HepG2 (cell line): ENCODE results near the gene SRC. TPM values are rescaled to one million over a fixed set of nuclear protein-coding genes. Genes with fewer than 3 reads are reported as not detected.

Experiments used
- ATAC-seq: fragments of 200-7000 bp; cut with Tn5 transposase; 3 replicates; pipeline ENCODE4 v1.9.1; 2020; ENCODE audit warnings: mild to moderate bottlenecking, moderate library complexity
- BruUV-seq: library from RNA; stranded (reverse); fragments of 400-500 nt; replicated peaks from 2 replicates; lab custom pipeline; 2021; lab: Mats Ljungman, UMichigan
- CTCF ChIA-PET: fragments of 300-600 bp; formaldehyde crosslinking; extraction: SDS; loops from one replicate; lab custom pipeline; 2021; ENCODE audit warnings: low total read pairs, inconsistent platforms, low intra/inter-chr PET ratio; lab: Yijun Ruan, JAX
- POLR2A ChIA-PET: fragments of 350-600 bp; sonication (Branson Sonifier 250); formaldehyde crosslinking; loops from one replicate; lab custom pipeline; 2020; ENCODE audit warnings: antibody characterized with exemption, inconsistent platforms; lab: Yijun Ruan, JAX
- DNase-seq: peaks from one replicate; pipeline ENCODE4 v3.0.0-alpha.2; 2015; ENCODE audit warnings: low spot score
- FAIRE-seq: peaks from 3 replicates; lab custom pipeline; 2011; peaks lifted over from hg19 to GRCh38; lab: Jason Lieb, UNC
- H2AFZ ChIP-seq: one replicate; pipeline ENCODE4 v1.6.1; 2011; ENCODE audit warnings: low read length, inconsistent platforms
- H3K27ac ChIP-seq: fragments of 300-600 bp; 3 replicates; pipeline ENCODE4 v1.8.0; 2011; ENCODE audit warnings: mixed run types, mild to moderate bottlenecking, mixed read lengths, low read length, inconsistent platforms; ENCODE audit not compliant: insufficient read depth; ENCODE audit errors: extremely low read length
- H3K27me3 ChIP-seq, 2 experiments: fragments of 200-600 bp in 1 of 2; 2 replicates in 1 of 2; 3 replicates in 1 of 2; pipeline versions ENCODE4 v1.6.0 to v1.8.0; 2011; ENCODE audit warnings: low read length in 2 of 2, mild to moderate bottlenecking in 2 of 2, moderate library complexity in 2 of 2, inconsistent platforms in 1 of 2; ENCODE audit not compliant: insufficient read depth in 2 of 2, control insufficient read depth in 1 of 2
- H3K36me3 ChIP-seq, 2 experiments: fragments of 200-600 bp in 1 of 2; replicated peaks in 1 of 2; 2 replicates in 1 of 2; 3 replicates in 1 of 2; pipeline versions ENCODE4 v1.5.1 to v1.8.0; 2011; ENCODE audit warnings: low read length in 2 of 2, inconsistent platforms in 1 of 2; ENCODE audit not compliant: insufficient read depth in 2 of 2, control insufficient read depth in 1 of 2
- H3K4me1 ChIP-seq: 2 replicates; pipeline ENCODE4 v1.5.1; 2012; ENCODE audit warnings: low read length, inconsistent platforms; ENCODE audit not compliant: insufficient read depth
- H3K4me2 ChIP-seq: 2 replicates; pipeline ENCODE4 v1.6.0; 2011; ENCODE audit warnings: low read depth, low read length, inconsistent platforms
- H3K4me3 ChIP-seq, 3 experiments: fragments of 200-600 bp in 1 of 3; sonication (generic), shearing (Covaris generic) in 1 of 3; replicated peaks in 1 of 3; 2 replicates each; pipeline ENCODE4 v1.5.1; 2011 to 2016; ENCODE audit warnings: low read length in 3 of 3, inconsistent platforms in 2 of 3, low read depth in 2 of 3, mild to moderate bottlenecking in 2 of 3, control low read depth in 1 of 3, mixed read lengths in 1 of 3; ENCODE audit not compliant: insufficient read depth in 1 of 3
- H3K79me2 ChIP-seq: one replicate; pipeline ENCODE4 v1.6.1; 2011; ENCODE audit warnings: low read length, inconsistent platforms; ENCODE audit not compliant: insufficient read depth
- H3K9ac ChIP-seq: 2 replicates; pipeline ENCODE4 v1.6.0; 2011; ENCODE audit warnings: mild to moderate bottlenecking, low read depth, low read length, inconsistent platforms; ENCODE audit not compliant: insufficient read depth
- H3K9me3 ChIP-seq: 2 replicates; pipeline ENCODE4 v1.5.1; 2012; ENCODE audit warnings: mild to moderate bottlenecking, low read length
- H4K20me1 ChIP-seq: 2 replicates; pipeline ENCODE4 v1.6.0; 2011; ENCODE audit warnings: inconsistent platforms, mild to moderate bottlenecking, low read length, moderate library complexity; ENCODE audit not compliant: insufficient read depth
- CENPX ChIP-seq: sonication (generic); formaldehyde crosslinking; IDR thresholded peaks from 2 replicates; pipeline ENCODE4 v1.9.0; 2021; ENCODE audit warnings: mild to moderate bottlenecking, missing genetic modification reagents, moderate library complexity
- GATAD1 ChIP-seq: IDR thresholded peaks from 2 replicates; pipeline ENCODE4 v1.6.1; 2016; ENCODE audit warnings: missing genetic modification reagents, missing compliant biosample characterization
- JARID2 ChIP-seq: sonication (generic); formaldehyde crosslinking; IDR thresholded peaks from 2 replicates; pipeline ENCODE4 v1.8.1; 2023; ENCODE audit warnings: missing genetic modification reagents, inconsistent platforms; ENCODE audit not compliant: insufficient replicate concordance
- NKX3-1 ChIP-seq: sonication (generic); formaldehyde crosslinking; IDR thresholded peaks from 2 replicates; pipeline ENCODE4 v1.5.0; 2020; ENCODE audit warnings: missing genetic modification reagents
- NRL ChIP-seq: sonication (generic); formaldehyde crosslinking; IDR thresholded peaks from 2 replicates; pipeline ENCODE4 v1.5.0; 2020; ENCODE audit warnings: missing genetic modification reagents, mild to moderate bottlenecking, moderate library complexity, borderline replicate concordance
- SMYD3 ChIP-seq: sonication (generic); formaldehyde crosslinking; IDR thresholded peaks from 2 replicates; pipeline ENCODE4 v1.8.1; 2023; ENCODE audit warnings: mild to moderate bottlenecking, missing genetic modification reagents
- ZBTB44 ChIP-seq: sonication (generic); formaldehyde crosslinking; IDR thresholded peaks from 2 replicates; pipeline ENCODE4 v1.4.0; 2020; ENCODE audit warnings: missing genetic modification reagents
- ZFP82 ChIP-seq: sonication (generic); formaldehyde crosslinking; IDR thresholded peaks from 2 replicates; pipeline ENCODE4 v1.5.1; 2020; ENCODE audit warnings: mild to moderate bottlenecking, missing genetic modification reagents, borderline replicate concordance
- ZHX2 ChIP-seq, 2 experiments: sonication (generic) in 1 of 2; formaldehyde crosslinking in 1 of 2; IDR thresholded peaks; 2 replicates each; pipeline versions ENCODE4 v1.6.1 to v1.9.0; 2014 to 2022; ENCODE audit warnings: antibody characterized with exemption in 1 of 2, borderline replicate concordance in 1 of 2, inconsistent platforms in 1 of 2, low read depth in 1 of 2, missing genetic modification reagents in 1 of 2
- ZNF274 ChIP-seq: sonication (generic); formaldehyde crosslinking; IDR thresholded peaks from 2 replicates; pipeline ENCODE4 v1.5.1; 2020; ENCODE audit warnings: mild to moderate bottlenecking, missing genetic modification reagents
- WGBS: methylation state at CpG from one replicate; pipeline ENCODE4 v1.1.6; 2017; ENCODE audit warnings: low lambda C conversion rate; 5-methylcytosine and 5-hydroxymethylcytosine counted together
- in situ Hi-C: cut with HindIII; loops from 2 replicates; pipeline ENCODE4 v1.10.0; 2017; ENCODE audit warnings: low pct_unique_long_range_greater_than_20kb; ENCODE audit not compliant: extremely low pct_ligation_motif_present
- intact Hi-C: fragments of 100-400 bp; cut with micrococcal nuclease; formaldehyde crosslinking; loops from one replicate; pipeline ENCODE4 v1.10.0; 2022; ENCODE audit not compliant: unreplicated experiment
- polyA plus RNA-seq, 8 experiments: library from polyadenylated mRNA; depleted of rRNA in 3 of 8; stranded (reverse) in 7 of 8; unstranded in 1 of 8; fragments of >200 nt; fragmentation: Illumina TruSeq in 4 of 8; extraction: Trizol in 4 of 8; gene quantifications; 2 replicates each; pipeline versions ENCODE4 v1.2.1 to v1.2.3, GENCODE V29; 2011 to 2016; ENCODE audit warnings: low read depth in 4 of 8, missing spikeins in 1 of 8, mixed read lengths in 1 of 8; ENCODE audit not compliant: insufficient read depth in 1 of 8
- total RNA-seq, 5 experiments: library from RNA; depleted of rRNA; stranded (reverse); fragments of >200 nt; fragmentation: Illumina TruSeq; extraction: Trizol; gene quantifications; 2 replicates each; pipeline ENCODE4 v1.2.3, GENCODE V29; 2016; ENCODE audit warnings: low read depth in 1 of 5
- TF ChIP-seq, protein P1 (sequence below): sonication (generic); formaldehyde crosslinking; conservative IDR thresholded peaks from 2 replicates; pipeline ENCODE4 v1.4.0; 2020; ENCODE audit warnings: missing genetic modification reagents
- TF ChIP-seq, protein P2 (sequence below): sonication (generic); formaldehyde crosslinking; IDR thresholded peaks from 2 replicates; pipeline ENCODE4 v1.9.0; 2021; ENCODE audit warnings: missing genetic modification reagents, borderline replicate concordance

Gene SRC
- total and polyA plus RNA-seq, 2 of the 13 experiments (the other 11 are each of a cell fraction or from before 2014, with no cell fraction given): 54.7 to 192 TPM

GRCh38 chr20:37325206-37325605 lies 20.7 kb upstream of the SRC start:
- no peaks in the 10 kb centered on the region for H3K27me3 ChIP-seq
- H3K36me3 ChIP-seq: no peaks in the 10 kb centered on the region
- H3K27ac ChIP-seq: no peak overlapping the region
- intact Hi-C loops (no loop called here), in situ Hi-C loops (no loop called here)
- 92% methylated on average over 7 of the region's 7 CpGs for WGBS
- BruUV-seq: no TSS peak
- ATAC-seq (no peak), DNase-seq (no peak), FAIRE-seq (no peak)
- CTCF ChIA-PET: no interaction called here
- H3K4me1 ChIP-seq: peaks cover 28% of the 10 kb centered on the region
- H3K4me3 ChIP-seq: no peak overlapping the region
- POLR2A ChIA-PET: no interaction called here
- no peaks in the 10 kb centered on the region for H4K20me1 ChIP-seq
- no peaks in the 10 kb centered on the region for H3K79me2 ChIP-seq
- no peak overlapping the region for H3K9ac ChIP-seq
- H3K9me3 ChIP-seq: no peaks in the 10 kb centered on the region
- H3K4me2 ChIP-seq: no peak overlapping the region
- no peak overlapping the region for H2AFZ ChIP-seq
- TF ChIP-seq ZBTB44 (no peak), ZNF274 (CRISPR knock-in tag) (no peak), GATAD1 (CRISPR knock-in tag) (no peak), CENPX (CRISPR knock-in tag) (no peak), NRL (CRISPR knock-in tag) (no peak), ZFP82 (CRISPR knock-in tag) (no peak), NKX3-1 (no peak), JARID2 (CRISPR knock-in tag) (no peak), ZHX2 (IDR thresholded peaks at IDR 0.05; ENCODE audit: low read depth) (no peak), ZHX2 (CRISPR knock-in tag; IDR thresholded peaks at IDR 0.05; ENCODE audit: borderline replicate concordance) (no peak), SMYD3 (CRISPR knock-in tag) (no peak)
- TF ChIP-seq, protein P1, sequence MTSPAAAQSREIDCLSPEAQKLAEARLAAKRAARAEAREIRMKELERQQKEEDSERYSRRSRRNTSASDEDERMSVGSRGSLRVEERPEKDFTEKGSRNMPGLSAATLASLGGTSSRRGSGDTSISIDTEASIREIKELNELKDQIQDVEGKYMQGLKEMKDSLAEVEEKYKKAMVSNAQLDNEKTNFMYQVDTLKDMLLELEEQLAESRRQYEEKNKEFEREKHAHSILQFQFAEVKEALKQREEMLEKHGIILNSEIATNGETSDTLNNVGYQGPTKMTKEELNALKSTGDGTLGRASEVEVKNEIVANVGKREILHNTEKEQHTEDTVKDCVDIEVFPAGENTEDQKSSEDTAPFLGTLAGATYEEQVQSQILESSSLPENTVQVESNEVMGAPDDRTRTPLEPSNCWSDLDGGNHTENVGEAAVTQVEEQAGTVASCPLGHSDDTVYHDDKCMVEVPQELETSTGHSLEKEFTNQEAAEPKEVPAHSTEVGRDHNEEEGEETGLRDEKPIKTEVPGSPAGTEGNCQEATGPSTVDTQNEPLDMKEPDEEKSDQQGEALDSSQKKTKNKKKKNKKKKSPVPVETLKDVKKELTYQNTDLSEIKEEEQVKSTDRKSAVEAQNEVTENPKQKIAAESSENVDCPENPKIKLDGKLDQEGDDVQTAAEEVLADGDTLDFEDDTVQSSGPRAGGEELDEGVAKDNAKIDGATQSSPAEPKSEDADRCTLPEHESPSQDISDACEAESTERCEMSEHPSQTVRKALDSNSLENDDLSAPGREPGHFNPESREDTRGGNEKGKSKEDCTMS (CRISPR knock-in tag): no peak
- TF ChIP-seq, protein P2, sequence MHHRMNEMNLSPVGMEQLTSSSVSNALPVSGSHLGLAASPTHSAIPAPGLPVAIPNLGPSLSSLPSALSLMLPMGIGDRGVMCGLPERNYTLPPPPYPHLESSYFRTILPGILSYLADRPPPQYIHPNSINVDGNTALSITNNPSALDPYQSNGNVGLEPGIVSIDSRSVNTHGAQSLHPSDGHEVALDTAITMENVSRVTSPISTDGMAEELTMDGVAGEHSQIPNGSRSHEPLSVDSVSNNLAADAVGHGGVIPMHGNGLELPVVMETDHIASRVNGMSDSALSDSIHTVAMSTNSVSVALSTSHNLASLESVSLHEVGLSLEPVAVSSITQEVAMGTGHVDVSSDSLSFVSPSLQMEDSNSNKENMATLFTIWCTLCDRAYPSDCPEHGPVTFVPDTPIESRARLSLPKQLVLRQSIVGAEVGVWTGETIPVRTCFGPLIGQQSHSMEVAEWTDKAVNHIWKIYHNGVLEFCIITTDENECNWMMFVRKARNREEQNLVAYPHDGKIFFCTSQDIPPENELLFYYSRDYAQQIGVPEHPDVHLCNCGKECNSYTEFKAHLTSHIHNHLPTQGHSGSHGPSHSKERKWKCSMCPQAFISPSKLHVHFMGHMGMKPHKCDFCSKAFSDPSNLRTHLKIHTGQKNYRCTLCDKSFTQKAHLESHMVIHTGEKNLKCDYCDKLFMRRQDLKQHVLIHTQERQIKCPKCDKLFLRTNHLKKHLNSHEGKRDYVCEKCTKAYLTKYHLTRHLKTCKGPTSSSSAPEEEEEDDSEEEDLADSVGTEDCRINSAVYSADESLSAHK (CRISPR knock-in tag): no peak
